ENCODE data around the gene ZNF618.

The ZNF618 gene

GRCh38 chr9:113966394-113966793 is 90.3 kb downstream of the ZNF618 start:
- Histone ChIP-seq H3K27ac (ENCODE audit: low read depth, low read length) (no peak overlapping the region), H3K27me3 (ENCODE audit: control insufficient read depth, low read length) (0 out of 2 replicates have a peak, but pooled peaks cover 6% of the 10 kb centered on the region), H3K4me1 (ENCODE audit: control insufficient read depth, low read length) (no peaks in the 10 kb centered on the region), H3K4me3 (ENCODE audit: low read length) (no peak overlapping the region), H3K4me2 (ENCODE audit: low read length) (no peak overlapping the region), H3K79me2 (ENCODE audit: control insufficient read depth, low read length) (no peaks in the 10 kb centered on the region), H3K36me3 (ENCODE audit: control insufficient read depth, low read length) (no peaks in the 10 kb centered on the region), H4K20me1 (ENCODE audit: control insufficient read depth, insufficient read depth, low read depth, low read length) (no peaks in the 10 kb centered on the region; the same call in 1 of the 2 replicates), H3K9me3 (ENCODE audit: control insufficient read depth, insufficient read depth, low read length) (no peaks in the 10 kb centered on the region), H3F3A (ENCODE audit: control insufficient read depth, insufficient read depth) (no peaks in the 10 kb centered on the region), H3K9me2 (replicated peaks; ENCODE audit: control insufficient read depth, low read length) (no peaks in the 10 kb centered on the region)
- no peak for TF ChIP-seq CTCF (IDR thresholded peaks at IDR 0.05; ENCODE audit: low read depth, low read length, poor library complexity, severe bottlenecking)
- no peak for TF ChIP-seq EZH2phosphoT487 (IDR thresholded peaks at IDR 0.05; ENCODE audit: borderline replicate concordance, low read length)

- no peaks in the 10 kb centered on the region; the same call in 1 of the 2 replicates for H4K20me1 ChIP-seq (ENCODE audit: control insufficient read depth, insufficient read depth, low read depth, low read length)
- no peaks in the 10 kb centered on the region for H3K79me2 ChIP-seq (ENCODE audit: control insufficient read depth, low read length)
- H3K36me3 ChIP-seq (ENCODE audit: control insufficient read depth, low read length) = no peaks in the 10 kb centered on the region
- no peak for TF ChIP-seq EZH2phosphoT487 (IDR thresholded peaks at IDR 0.05; ENCODE audit: borderline replicate concordance, low read length)
- TF ChIP-seq CTCF (IDR thresholded peaks at IDR 0.05; ENCODE audit: low read depth, low read length, poor library complexity, severe bottlenecking) = no peak
- no peaks in the 10 kb centered on the region for H3K9me3 ChIP-seq (ENCODE audit: control insufficient read depth, insufficient read depth, low read length)
- no peak overlapping the region for H3K4me3 ChIP-seq (ENCODE audit: low read length)
- H3K9me2 ChIP-seq (replicated peaks; ENCODE audit: control insufficient read depth, low read length) = no peaks in the 10 kb centered on the region
- H3K4me2 ChIP-seq (ENCODE audit: low read length) = no peak overlapping the region
- H3F3A ChIP-seq (ENCODE audit: control insufficient read depth, insufficient read depth) = no peaks in the 10 kb centered on the region
- H3K27ac ChIP-seq (ENCODE audit: low read depth, low read length) = no peak overlapping the region
- H3K27me3 ChIP-seq (ENCODE audit: control insufficient read depth, low read length) = 0 out of 2 replicates have a peak, but pooled peaks cover 6% of the 10 kb centered on the region
- no peaks in the 10 kb centered on the region for H3K4me1 ChIP-seq (ENCODE audit: control insufficient read depth, low read length)
Measured at GRCh38 chr9:113967380-113967779, 91.3 kb downstream of the ZNF618 start.

- no peaks in the 10 kb centered on the region for H3K4me1 ChIP-seq (ENCODE audit: control insufficient read depth, low read length)
- no peak for TF ChIP-seq EZH2phosphoT487 (IDR thresholded peaks at IDR 0.05; ENCODE audit: borderline replicate concordance, low read length)
- TF ChIP-seq CTCF (IDR thresholded peaks at IDR 0.05; ENCODE audit: low read depth, low read length, poor library complexity, severe bottlenecking) = no peak
Measured at GRCh38 chr9:113969343-113969742, 93.2 kb downstream of the ZNF618 start.

More at GRCh38 chr9:113969343-113969742, 93.2 kb downstream of the ZNF618 start:
- Histone ChIP-seq H3K4me3 (ENCODE audit: low read length) (no peak overlapping the region), H3K36me3 (ENCODE audit: control insufficient read depth, low read length) (no peaks in the 10 kb centered on the region), H3K4me2 (ENCODE audit: low read length) (no peak overlapping the region), H4K20me1 (ENCODE audit: control insufficient read depth, insufficient read depth, low read depth, low read length) (no peaks in the 10 kb centered on the region; the same call in 1 of the 2 replicates), H3K79me2 (ENCODE audit: control insufficient read depth, low read length) (no peaks in the 10 kb centered on the region), H3K9me3 (ENCODE audit: control insufficient read depth, insufficient read depth, low read length) (no peaks in the 10 kb centered on the region), H3K9me2 (replicated peaks; ENCODE audit: control insufficient read depth, low read length) (no peaks in the 10 kb centered on the region), H3K27me3 (ENCODE audit: control insufficient read depth, low read length) (peaks cover 8% of the 10 kb centered on the region; the same call in 1 of the 2 replicates), H3F3A (ENCODE audit: control insufficient read depth, insufficient read depth) (no peaks in the 10 kb centered on the region), H3K27ac (ENCODE audit: low read depth, low read length) (no peak overlapping the region)
